ENCODE measurements around the gene PEX11B.

The PEX11B gene

DNA sequence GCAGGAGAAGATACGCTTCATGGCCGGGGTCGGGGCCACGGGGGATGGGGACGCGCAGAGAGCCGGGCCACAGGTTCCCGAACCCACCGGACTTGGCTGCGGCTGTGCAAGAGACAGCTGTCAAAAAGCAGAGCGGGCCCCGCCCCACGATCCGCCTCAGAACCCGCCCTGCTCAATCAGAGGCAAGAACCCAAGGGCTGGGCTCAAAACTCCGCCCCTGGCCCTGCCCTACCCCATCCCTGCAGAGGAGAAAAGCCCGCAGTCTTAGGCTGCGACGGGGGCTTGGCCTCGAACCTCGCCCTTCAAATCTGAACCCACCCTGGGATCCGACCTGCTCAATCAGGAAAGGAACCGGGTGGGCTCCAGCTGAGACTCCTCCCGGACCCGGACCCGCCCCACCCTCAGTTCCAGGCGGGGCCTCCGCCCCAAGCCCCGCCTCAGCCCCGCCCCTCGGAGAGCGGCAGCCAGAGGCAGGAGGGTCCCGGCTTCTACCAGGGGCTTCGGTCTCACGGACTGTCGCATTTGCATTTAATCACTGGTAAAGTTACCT, 32.7 kb downstream of the PEX11B start, which contains the start of gene ANKRD35:
Gene ANKRD35, minus strand, starts transcription at position 129 of the 550 bp plus-strand sequence. Its CDS starts 108 bp downstream, at position 21.
- Mint-ChIP-seq H3K27me3 (ENCODE audit: low read depth) (peaks cover 33% of the 10 kb centered on the region), H3K9me3 (no peaks in the 10 kb centered on the region), H3K4me3 (peak within 1 kb of the TSS; percentile 76), H3K27ac (peak within 1 kb of the TSS; percentile 7), H3K4me1 (ENCODE audit: low read depth) (peaks cover 12% of the 10 kb centered on the region), H3K36me3 (ENCODE audit: low read depth) (no peaks in the 10 kb centered on the region)

DNA sequence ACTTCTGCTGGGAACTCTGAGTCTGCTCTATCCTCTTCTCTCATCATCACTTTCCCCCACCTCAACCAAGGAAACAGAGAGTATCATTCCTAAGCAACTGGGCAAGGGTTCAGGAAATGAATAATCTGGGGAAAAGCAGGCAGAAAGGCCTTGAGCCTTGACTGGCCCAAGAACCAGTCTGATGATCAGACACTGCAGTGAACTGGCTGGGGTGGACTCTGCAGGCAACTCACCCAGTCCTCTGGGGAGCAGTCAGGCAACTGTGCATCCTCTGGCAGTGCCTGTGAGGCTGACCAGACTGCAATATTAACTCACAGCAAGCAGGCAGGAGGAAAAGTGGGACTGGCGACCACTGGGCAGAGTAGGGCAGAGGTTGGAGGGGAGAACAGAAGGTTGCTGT, 33.8 kb downstream of the PEX11B start:
- no peak overlapping the region for H3K27ac Mint-ChIP-seq
- peaks cover 15% of the 10 kb centered on the region for H3K4me1 Mint-ChIP-seq (ENCODE audit: low read depth)
- no peaks in the 10 kb centered on the region for H3K9me3 Mint-ChIP-seq
- H3K36me3 Mint-ChIP-seq (ENCODE audit: low read depth) = no peaks in the 10 kb centered on the region
- peak overlapping the region; percentile 76 for H3K4me3 Mint-ChIP-seq
- peaks cover 33% of the 10 kb centered on the region for H3K27me3 Mint-ChIP-seq (ENCODE audit: low read depth)

DNA sequence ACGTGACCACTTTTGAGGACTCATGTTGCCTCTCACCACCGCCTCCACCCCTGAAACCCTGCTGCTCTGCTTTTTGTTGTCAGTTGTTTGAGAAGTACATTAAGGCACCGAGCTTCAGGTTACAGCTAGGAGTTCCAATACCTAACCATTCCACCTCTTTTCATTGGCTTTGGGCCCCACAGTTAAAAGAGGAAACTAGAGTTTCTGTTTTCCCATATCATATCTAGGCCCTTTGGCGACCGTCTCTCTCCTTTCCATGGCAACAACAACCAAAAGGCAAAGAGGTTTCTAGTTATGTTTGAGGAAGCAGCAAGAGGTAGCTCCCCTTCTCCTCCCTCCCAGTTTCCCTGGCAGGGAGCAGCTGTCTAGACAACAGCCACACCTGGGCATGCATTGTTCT, 38.7 kb downstream of the PEX11B start:
- Mint-ChIP-seq H3K4me3 (no peak overlapping the region), H3K4me1 (ENCODE audit: low read depth) (peaks cover 5% of the 10 kb centered on the region), H3K36me3 (ENCODE audit: low read depth) (no peaks in the 10 kb centered on the region), H3K27ac (no peak overlapping the region), H3K27me3 (ENCODE audit: low read depth) (peaks cover 39% of the 10 kb centered on the region), H3K9me3 (no peaks in the 10 kb centered on the region)

DNA sequence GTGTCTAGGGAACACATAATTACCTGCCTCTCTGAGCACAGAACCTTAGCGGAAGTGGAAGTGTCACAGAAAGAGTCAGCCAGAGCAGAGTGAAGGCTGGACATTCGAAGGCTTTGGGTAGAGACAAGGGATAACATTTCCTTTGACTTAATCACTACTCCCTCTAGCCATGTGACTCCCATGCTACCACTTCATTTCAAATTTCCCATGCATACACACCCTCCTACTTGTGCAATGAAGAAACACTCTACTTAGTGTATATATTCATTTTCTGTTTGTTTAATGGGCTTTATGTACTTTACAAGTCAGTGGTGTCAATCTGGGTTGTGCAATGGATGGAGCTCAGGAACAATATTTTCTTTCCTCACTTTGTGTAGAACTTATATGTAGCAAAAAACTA, 39.8 kb downstream of the PEX11B start:
- no peaks in the 10 kb centered on the region for H3K36me3 Mint-ChIP-seq (ENCODE audit: low read depth)
- H3K9me3 Mint-ChIP-seq = no peaks in the 10 kb centered on the region
- no peak overlapping the region for H3K4me3 Mint-ChIP-seq
- H3K27ac Mint-ChIP-seq = no peak overlapping the region
- peaks cover 4% of the 10 kb centered on the region for H3K4me1 Mint-ChIP-seq (ENCODE audit: low read depth)
- peaks cover 35% of the 10 kb centered on the region for H3K27me3 Mint-ChIP-seq (ENCODE audit: low read depth)

GRCh38 chr1:145877923-145878486, 40.5 kb downstream of the PEX11B start:
- no peaks in the 10 kb centered on the region for H3K36me3 Mint-ChIP-seq (ENCODE audit: low read depth)
- no peak overlapping the region for H3K4me3 Mint-ChIP-seq
- peaks cover 6% of the 10 kb centered on the region for H3K4me1 Mint-ChIP-seq (ENCODE audit: low read depth)
- no peaks in the 10 kb centered on the region for H3K9me3 Mint-ChIP-seq
- peak overlapping the region; percentile 45 for H3K27ac Mint-ChIP-seq
- H3K27me3 Mint-ChIP-seq (ENCODE audit: low read depth) = peaks cover 36% of the 10 kb centered on the region

DNA sequence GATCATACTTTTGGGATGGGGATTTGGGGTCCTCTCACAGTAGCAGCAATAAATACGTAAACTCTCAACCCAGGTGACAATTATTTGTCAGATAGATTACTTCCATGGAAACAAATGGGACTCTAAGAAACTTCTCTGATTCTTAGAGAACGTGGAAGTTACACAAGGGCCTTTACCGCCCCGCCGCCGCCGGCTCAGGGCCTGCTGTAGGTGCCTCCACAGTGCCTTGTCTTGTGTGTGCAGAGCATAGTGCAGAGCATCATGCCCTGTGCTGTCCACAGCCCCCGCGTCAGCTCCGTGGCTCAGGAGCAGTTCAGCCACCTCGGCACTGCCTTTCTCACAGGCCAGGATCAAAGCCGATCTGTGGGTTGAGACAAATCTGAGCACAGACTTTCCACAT, 43.9 kb downstream of the PEX11B start:
- Mint-ChIP-seq H3K27ac (no peak overlapping the region), H3K36me3 (ENCODE audit: low read depth) (no peaks in the 10 kb centered on the region), H3K4me1 (ENCODE audit: low read depth) (peaks cover 19% of the 10 kb centered on the region), H3K4me3 (no peak overlapping the region), H3K27me3 (ENCODE audit: low read depth) (peaks cover 50% of the 10 kb centered on the region), H3K9me3 (no peaks in the 10 kb centered on the region)

DNA sequence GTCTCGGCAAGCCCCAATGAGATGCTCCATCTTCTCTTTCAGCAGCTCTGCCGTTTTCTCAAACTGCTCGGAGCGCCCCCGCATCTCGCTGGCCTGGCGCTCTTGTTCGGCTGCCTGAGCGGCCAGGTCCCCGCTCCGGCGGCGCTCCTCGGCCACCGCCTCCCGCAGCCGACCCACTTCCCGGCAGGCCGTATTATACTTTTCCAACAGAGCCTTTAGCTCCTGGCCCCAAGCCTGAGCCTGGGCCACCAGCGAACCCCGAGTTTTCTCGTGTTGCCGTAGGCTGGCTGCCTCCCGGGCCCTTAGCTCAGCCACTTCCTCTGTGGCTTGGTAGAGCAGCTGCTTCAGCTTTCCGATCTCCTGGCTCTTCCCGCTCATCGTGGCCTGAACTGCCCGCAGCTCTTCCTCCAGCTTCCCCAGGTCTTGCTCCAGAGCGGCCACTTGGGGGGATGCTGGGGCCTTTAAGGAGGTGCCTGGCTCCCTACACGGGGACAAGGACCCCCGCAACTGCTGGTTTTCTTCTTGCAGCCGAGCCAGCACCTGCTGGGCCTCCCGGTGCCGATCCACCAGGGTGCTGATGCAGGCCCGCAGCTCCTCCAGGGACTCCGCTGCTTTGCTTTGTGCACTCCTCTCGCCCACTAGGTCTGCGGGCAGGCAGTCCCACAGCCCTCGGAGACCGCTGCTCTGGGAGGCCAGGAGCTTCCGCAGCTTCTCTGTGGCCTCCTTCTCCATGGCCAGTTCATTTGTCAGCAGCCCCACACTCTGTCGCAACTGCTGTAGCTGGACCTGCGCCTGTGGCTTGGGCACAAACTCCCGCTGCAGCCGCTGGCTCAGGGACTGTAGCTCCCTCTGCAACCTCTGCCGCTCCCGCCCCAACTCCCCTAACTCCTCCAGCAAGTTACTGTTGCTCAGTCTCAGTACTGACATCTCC, 46.3 kb downstream of the PEX11B start:
- Mint-ChIP-seq H3K4me3 (peak overlapping the region; percentile 75), H3K4me1 (ENCODE audit: low read depth) (peaks cover 19% of the 10 kb centered on the region), H3K9me3 (no peaks in the 10 kb centered on the region), H3K27ac (peak overlapping the region; percentile 66), H3K36me3 (ENCODE audit: low read depth) (peaks cover 3% of the 10 kb centered on the region), H3K27me3 (ENCODE audit: low read depth) (peaks cover 55% of the 10 kb centered on the region)

DNA sequence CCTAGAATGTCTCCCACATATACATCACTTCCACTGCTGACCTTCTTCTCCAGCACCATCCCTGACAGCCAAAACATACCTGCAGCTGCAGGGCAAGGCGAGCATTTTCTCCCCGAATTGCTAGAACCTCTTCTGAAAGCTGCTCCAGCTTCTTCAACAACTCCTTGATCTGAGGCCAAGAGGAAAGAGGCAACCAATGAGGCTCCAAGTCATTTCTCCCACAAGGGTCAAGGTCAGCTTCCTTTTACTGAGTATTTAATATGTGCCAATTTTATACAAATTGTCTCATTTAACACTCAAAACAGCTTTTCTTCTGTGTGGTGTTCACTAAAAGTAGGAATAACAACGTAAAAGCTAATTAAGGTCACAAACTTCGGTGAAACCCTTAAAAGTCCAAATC, 50.3 kb downstream of the PEX11B start:
- Mint-ChIP-seq H3K4me1 (ENCODE audit: low read depth) (peaks cover 17% of the 10 kb centered on the region), H3K36me3 (ENCODE audit: low read depth) (peaks cover 3% of the 10 kb centered on the region), H3K9me3 (no peaks in the 10 kb centered on the region), H3K27ac (no peak overlapping the region), H3K4me3 (no peak overlapping the region), H3K27me3 (ENCODE audit: low read depth) (peaks cover 73% of the 10 kb centered on the region)

GRCh38 chr1:145863282-145864018, 55.1 kb downstream of the PEX11B start:
- Mint-ChIP-seq H3K36me3 (ENCODE audit: low read depth) (peaks cover 3% of the 10 kb centered on the region), H3K4me1 (ENCODE audit: low read depth) (peaks cover 8% of the 10 kb centered on the region), H3K27ac (no peak overlapping the region), H3K27me3 (ENCODE audit: low read depth) (peaks cover 52% of the 10 kb centered on the region), H3K4me3 (no peak overlapping the region), H3K9me3 (no peaks in the 10 kb centered on the region)

Data from T-helper 1 cell treated with Interleukin-12 subunit alpha and Interleukin-12 subunit beta and Interleukin-4 antibody, amounts not matched to agents 30 μg/mL and 1 μg/mL, for 36 hours (primary cell).